Measurements from ENCODE around the gene SLC35E2B. TPM values are rescaled to one million over a fixed set of nuclear protein-coding genes. Genes with fewer than 3 reads are reported as not detected.
A peak's percentile ranks its signal among the peaks of the same experiment; 100 is the strongest.
"Not testable (repeated sequence)": the region's sequence is repeated elsewhere in the genome, so short reads cannot be mapped to it uniquely, and the experiment has no call there.

The SLC35E2B gene
- total and polyA plus RNA-seq, 3 experiments from 2014 or later, result 29.7 to 47.5 (median 29.9) TPM

GRCh38 chr1:1634613-1635012, 58.0 kb downstream of the SLC35E2B start:
- POLR2A ChIA-PET; H3K4me1 Mint-ChIP-seq; H3K36me3 ChIP-seq (ENCODE audit: insufficient read depth, low read length); H3K9me3 Mint-ChIP-seq; H3K27me3 ChIP-seq (ENCODE audit: insufficient read depth, low read length, poor library complexity, severe bottlenecking); H3K4me3 Mint-ChIP-seq; H3K4me3 ChIP-seq (ENCODE audit: low read length); CTCF ChIA-PET; H3K4me1 ChIP-seq (ENCODE audit: insufficient read depth, low read length); H3K27me3 Mint-ChIP-seq; H3K9me3 ChIP-seq (ENCODE audit: low read length); H3K27ac Mint-ChIP-seq; H3K27ac ChIP-seq (ENCODE audit: low read depth, low read length): not testable (repeated sequence)
- peaks cover 0 to 19% (median 0%) of the 10 kb centered on the region in 3 donors for H3K36me3 Mint-ChIP-seq
- DNase-seq, result peak in 1 of 5 donors; percentile 43

DNA sequence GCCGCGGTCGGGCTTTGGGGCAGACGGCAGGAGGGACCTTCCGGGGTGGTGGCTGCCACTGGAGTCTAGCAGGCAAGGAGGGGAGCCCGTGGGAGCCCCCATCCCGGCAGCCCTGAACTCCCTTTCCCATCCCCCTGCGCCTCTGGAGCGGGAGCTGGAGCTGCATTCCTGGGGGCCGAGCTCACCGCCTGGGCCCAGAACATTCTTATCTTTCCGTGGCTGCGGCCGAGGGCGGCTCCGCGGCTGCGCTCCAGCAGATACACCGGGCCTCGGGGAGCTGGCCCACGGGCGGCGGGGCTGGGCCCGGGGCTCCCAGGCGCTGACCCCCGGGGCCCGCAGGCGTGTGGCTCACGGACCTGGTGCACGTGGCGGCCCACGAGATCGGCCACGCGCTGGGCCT, 59.2 kb downstream of the SLC35E2B start:
- H3K4me3 ChIP-seq (ENCODE audit: low read length); H3K27ac ChIP-seq (ENCODE audit: low read depth, low read length); H3K27me3 Mint-ChIP-seq; DNase-seq; H3K9me3 ChIP-seq (ENCODE audit: low read length); H3K27ac Mint-ChIP-seq; H3K36me3 ChIP-seq (ENCODE audit: insufficient read depth, low read length); H3K9me3 Mint-ChIP-seq; POLR2A ChIA-PET; H3K27me3 ChIP-seq (ENCODE audit: insufficient read depth, low read length, poor library complexity, severe bottlenecking); H3K4me1 ChIP-seq (ENCODE audit: insufficient read depth, low read length); CTCF ChIA-PET; H3K4me3 Mint-ChIP-seq: not testable (repeated sequence)
- Mint-ChIP-seq H3K4me1 (peaks cover 4 to 10% (median 8%) of the 10 kb centered on the region in 3 donors), H3K36me3 (peaks cover 0 to 15% (median 0%) of the 10 kb centered on the region in 3 donors)

DNA sequence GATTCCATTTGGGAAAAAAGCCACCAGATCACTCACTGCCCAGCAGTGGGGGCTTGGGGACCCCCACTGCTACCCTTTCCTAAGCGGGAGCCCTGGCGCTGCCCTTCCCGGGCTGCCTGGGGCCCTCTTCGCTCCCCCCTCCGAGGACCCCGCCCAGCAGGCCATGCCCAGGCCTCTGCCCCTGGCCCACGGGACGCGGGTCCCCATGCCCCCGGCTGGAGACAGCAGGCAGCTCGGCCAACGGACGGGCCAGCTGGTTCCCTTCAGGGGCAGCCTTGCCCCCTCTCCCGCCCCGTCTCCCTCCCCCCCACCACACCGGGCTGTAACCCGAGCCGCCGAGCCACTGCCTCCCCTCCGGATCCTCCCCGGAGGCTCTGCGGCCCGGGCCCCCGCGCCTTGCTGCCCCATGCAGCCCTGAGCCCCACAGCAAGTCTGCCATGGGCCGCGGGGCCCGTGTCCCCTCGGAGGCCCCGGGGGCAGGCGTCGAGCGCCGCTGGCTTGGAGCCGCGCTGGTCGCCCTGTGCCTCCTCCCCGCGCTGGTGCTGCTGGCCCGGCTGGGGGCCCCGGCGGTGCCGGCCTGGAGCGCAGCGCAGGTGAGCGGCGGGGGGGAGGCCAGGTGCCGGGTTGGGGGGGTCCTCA, 60.7 kb downstream of the SLC35E2B start, which contains the start of gene MMP23B:
Gene MMP23B (plus strand): TSS at position 392 of the 639 bp plus-strand sequence. CDS start 46 bp downstream, at position 438.
- Mint-ChIP-seq H3K9me3 (peaks cover 0 to 2% (median 0%) of the 10 kb centered on the region in 5 donors), H3K27me3 (peaks cover 0 to 2% of the 10 kb centered on the region in 2 donors), H3K27ac (peak within 1 kb of the TSS in 7 of 8 donors; percentile 43 to 91 (median 84)), H3K36me3 (peaks cover 0 to 9% (median 0%) of the 10 kb centered on the region in 3 donors), H3K4me1 (peaks cover 4 to 10% (median 8%) of the 10 kb centered on the region in 3 donors), H3K4me3 (peak within 1 kb of the TSS; percentile 58 to 89 (median 80))
- DNase-seq, result peak in 1 of 5 donors; percentile 56
- Histone ChIP-seq H3K27me3 (ENCODE audit: insufficient read depth, low read length, poor library complexity, severe bottlenecking) (no peaks in the 10 kb centered on the region), H3K4me1 (ENCODE audit: insufficient read depth, low read length) (peaks cover 5% of the 10 kb centered on the region), H3K4me3 (ENCODE audit: low read length) (peak within 1 kb of the TSS; percentile 26), H3K36me3 (ENCODE audit: insufficient read depth, low read length) (no peaks in the 10 kb centered on the region), H3K27ac (ENCODE audit: low read depth, low read length) (peak within 1 kb of the TSS; percentile 24), H3K9me3 (ENCODE audit: low read length) (no peaks in the 10 kb centered on the region)
- ChIA-PET CTCF (interaction anchor here (0.8 to 1.9 kb wide), 2 partner anchors 46 to 277 kb away, joined by 3 to 8 read pairs; no protein-coding TSS in a partner anchor), POLR2A (interaction anchor here (0.5 to 3.7 kb wide), 2 partner anchors 16 to 87 kb away, joined by 7 to 101 read pairs; partner anchors contain the start of gene MIB2)

DNA sequence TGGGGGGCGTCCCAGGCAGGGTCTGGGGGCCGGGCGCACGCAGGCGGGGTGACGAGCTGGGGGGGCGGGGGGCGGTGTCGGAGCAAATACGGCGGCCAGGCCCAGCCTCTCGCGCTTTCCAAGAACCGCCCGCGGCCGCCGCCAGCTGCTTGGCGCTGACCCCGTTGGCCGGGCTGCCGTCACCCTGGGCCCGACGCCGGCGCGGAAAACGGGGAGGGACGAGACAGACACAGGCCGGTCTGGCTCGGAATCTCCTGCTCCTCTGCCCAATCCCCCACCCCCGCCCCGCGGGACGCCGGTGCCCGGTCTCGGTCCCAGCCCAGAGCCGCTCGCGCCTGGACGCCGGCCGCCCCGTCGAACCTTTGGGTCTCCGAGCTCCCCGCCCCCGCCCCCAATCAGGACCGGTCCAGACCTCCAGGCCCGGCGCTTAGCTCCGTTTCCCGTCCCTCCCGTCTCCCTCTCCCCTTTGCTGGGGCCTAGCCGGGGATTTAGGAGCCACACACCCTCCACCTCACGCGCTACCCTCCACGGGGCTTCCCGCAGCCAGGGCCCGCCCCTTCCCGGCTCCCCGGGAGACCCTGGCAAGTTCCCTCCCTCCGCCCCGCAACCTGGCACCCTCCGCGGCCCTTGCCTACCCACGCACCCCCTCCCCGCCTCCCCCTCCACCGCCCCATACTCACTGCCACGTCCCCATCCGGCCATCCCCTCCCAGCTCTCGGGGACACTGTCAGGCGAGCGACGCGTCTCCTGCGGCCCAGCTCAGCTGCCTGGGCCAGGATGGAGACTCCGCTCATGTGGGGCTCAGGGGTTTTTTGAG, 61.4 kb downstream of the SLC35E2B start:
- Histone ChIP-seq H3K27me3 (ENCODE audit: insufficient read depth, low read length, poor library complexity, severe bottlenecking) (no peaks in the 10 kb centered on the region), H3K9me3 (ENCODE audit: low read length) (no peaks in the 10 kb centered on the region), H3K27ac (ENCODE audit: low read depth, low read length) (peak overlapping the region; percentile 24), H3K36me3 (ENCODE audit: insufficient read depth, low read length) (no peaks in the 10 kb centered on the region), H3K4me1 (ENCODE audit: insufficient read depth, low read length) (peaks cover 5% of the 10 kb centered on the region), H3K4me3 (ENCODE audit: low read length) (peak overlapping the region; percentile 26)
- peak overlapping the region in 7 of 8 donors; percentile 43 to 91 (median 84) for H3K27ac Mint-ChIP-seq
- H3K36me3 Mint-ChIP-seq, result peaks cover 0 to 2% (median 0%) of the 10 kb centered on the region in 3 donors
- peak; percentile 27 to 74 (median 44) for DNase-seq
- peaks cover 0 to 2% (median 0%) of the 10 kb centered on the region in 5 donors for H3K9me3 Mint-ChIP-seq
- H3K27me3 Mint-ChIP-seq, result peaks cover 0 to 2% of the 10 kb centered on the region in 2 donors
- peak overlapping the region; percentile 58 to 89 (median 80) for H3K4me3 Mint-ChIP-seq
- CTCF ChIA-PET, result interaction anchor here (0.8 to 3.9 kb wide), 4 partner anchors 17 to 277 kb away, joined by 3 to 29 read pairs (median 8); partner anchors contain the start of gene MIB2
- POLR2A ChIA-PET, result interaction anchor here (0.5 to 3.7 kb wide), 6 partner anchors 16 to 266 kb away, joined by 3 to 101 read pairs (median 6); partner anchors contain the start of genes AURKAIP1, CCNL2 and MIB2
- H3K4me1 Mint-ChIP-seq, result peaks cover 4 to 10% (median 8%) of the 10 kb centered on the region in 3 donors

GRCh38 chr1:1630191-1630964, 62.2 kb downstream of the SLC35E2B start:
- peak overlapping the region; percentile 86 to 96 (median 92) for H3K4me3 Mint-ChIP-seq
- peaks cover 0 to 2% of the 10 kb centered on the region in 2 donors for H3K27me3 Mint-ChIP-seq

GRCh38 chr1:1629430-1630190, 63.0 kb downstream of the SLC35E2B start:
- Histone ChIP-seq H3K36me3 (ENCODE audit: insufficient read depth, low read length) (no peaks in the 10 kb centered on the region), H3K4me3 (ENCODE audit: low read length) (peak overlapping the region; percentile 39), H3K27me3 (ENCODE audit: insufficient read depth, low read length, poor library complexity, severe bottlenecking) (no peaks in the 10 kb centered on the region), H3K4me1 (ENCODE audit: insufficient read depth, low read length) (peaks cover 5% of the 10 kb centered on the region), H3K27ac (ENCODE audit: low read depth, low read length) (peak overlapping the region; percentile 65), H3K9me3 (ENCODE audit: low read length) (no peaks in the 10 kb centered on the region)
- Mint-ChIP-seq H3K4me3 (peak overlapping the region; percentile 73 to 96 (median 86)), H3K27me3 (peaks cover 0 to 2% of the 10 kb centered on the region in 2 donors), H3K27ac (peak overlapping the region; percentile 91 to 99 (median 96)), H3K9me3 (peaks cover 0 to 2% (median 0%) of the 10 kb centered on the region in 5 donors), H3K36me3 (peaks cover 0 to 2% (median 0%) of the 10 kb centered on the region in 3 donors), H3K4me1 (peaks cover 7 to 21% (median 8%) of the 10 kb centered on the region in 3 donors)
- POLR2A ChIA-PET, result interaction anchor here (0.6 to 3.7 kb wide), 10 partner anchors 8 to 254 kb away, joined by 3 to 101 read pairs (median 4); partner anchors contain the start of genes AURKAIP1 and MIB2
- CTCF ChIA-PET, result interaction anchor here (1.2 to 3.9 kb wide), 7 partner anchors 9 to 151 kb away, joined by 3 to 29 read pairs (median 8); partner anchors contain the start of gene MIB2
- DNase-seq, result peak; percentile 82 to 95 (median 90)

More at GRCh38 chr1:1630191-1630964, 62.2 kb downstream of the SLC35E2B start:
- peak overlapping the region; percentile 91 to 99 (median 96) for H3K27ac Mint-ChIP-seq
- peaks cover 6 to 17% (median 8%) of the 10 kb centered on the region in 3 donors for H3K4me1 Mint-ChIP-seq
- peaks cover 0 to 2% (median 0%) of the 10 kb centered on the region in 5 donors for H3K9me3 Mint-ChIP-seq
- H3K27ac ChIP-seq (ENCODE audit: low read depth, low read length), result peak overlapping the region; percentile 51
- peak; percentile 92 to 98 (median 97) for DNase-seq
- H3K4me3 ChIP-seq (ENCODE audit: low read length), result no peak overlapping the region
- no peaks in the 10 kb centered on the region for H3K27me3 ChIP-seq (ENCODE audit: insufficient read depth, low read length, poor library complexity, severe bottlenecking)
- H3K4me1 ChIP-seq (ENCODE audit: insufficient read depth, low read length), result peaks cover 5% of the 10 kb centered on the region
- ChIA-PET POLR2A (interaction anchor here (0.5 to 3.7 kb wide), 9 partner anchors 9 to 265 kb away, joined by 3 to 101 read pairs (median 4); partner anchors contain the start of genes AURKAIP1, CCNL2 and MIB2), CTCF (interaction anchor here (1.8 to 3.9 kb wide), 5 partner anchors 9 to 48 kb away, joined by 6 to 29 read pairs (median 8); partner anchors contain the start of gene MIB2)
- peaks cover 0 to 2% (median 0%) of the 10 kb centered on the region in 3 donors for H3K36me3 Mint-ChIP-seq
- no peaks in the 10 kb centered on the region for H3K9me3 ChIP-seq (ENCODE audit: low read length)
- H3K36me3 ChIP-seq (ENCODE audit: insufficient read depth, low read length), result no peaks in the 10 kb centered on the region

All from CD8-positive, alpha-beta memory T cell (primary cell).